IMR-90 (cell line): ENCODE results near the gene ASB3. TPM values are rescaled to one million over a fixed set of nuclear protein-coding genes. Genes with fewer than 3 reads are reported as not detected.

Experiments
- ATAC-seq: fragments of 200-7000 bp; cut with Tn5 transposase; 2 replicates; pipeline ENCODE4 v1.9.1; 2020; ENCODE audit warnings: low read depth, mild to moderate bottlenecking, moderate library complexity
- BruUV-seq: library from RNA; stranded (reverse); fragments of 400-500 nt; replicated peaks from 2 replicates; lab custom pipeline; 2021; lab: Mats Ljungman, UMichigan
- CTCF ChIA-PET: fragments of 300-600 bp; formaldehyde crosslinking; extraction: SDS; loops from one replicate; lab custom pipeline; 2021; ENCODE audit warnings: antibody characterized with exemption; lab: Yijun Ruan, JAX
- POLR2A ChIA-PET: fragments of 300-600 bp; sonication (Branson Sonifier 250); formaldehyde crosslinking; loops from one replicate; lab custom pipeline; 2022; ENCODE audit warnings: antibody characterized with exemption; ENCODE audit not compliant: unreplicated experiment; lab: Charles Lee
- DNase-seq: peaks from one replicate; pipeline ENCODE4 v3.0.0; 2013
- H2AFZ ChIP-seq: replicated peaks from 2 replicates; pipeline ENCODE3; 2013; ENCODE audit warnings: low read length, mild to moderate bottlenecking; ENCODE audit not compliant: poor library complexity
- H2AK5ac ChIP-seq: 2 replicates; pipeline ENCODE4 v1.6.1; 2013; ENCODE audit warnings: low read depth, low read length, inconsistent platforms
- H2AK9ac ChIP-seq: replicated peaks from 2 replicates; pipeline ENCODE3; 2013; ENCODE audit warnings: mild to moderate bottlenecking, low read depth, low read length, moderate library complexity; ENCODE audit not compliant: poor library complexity
- H2BK120ac ChIP-seq: 2 replicates; pipeline ENCODE4 v1.6.1; 2013; ENCODE audit warnings: low read depth, low read length, inconsistent platforms
- H2BK15ac ChIP-seq: 3 replicates; pipeline ENCODE4 v1.6.1; 2013; ENCODE audit warnings: low read depth, low read length, inconsistent platforms
- H2BK20ac ChIP-seq: 2 replicates; pipeline ENCODE4 v1.6.1; 2013; ENCODE audit warnings: low read depth, mild to moderate bottlenecking, inconsistent platforms, low read length, moderate library complexity
- H2BK5ac ChIP-seq: 2 replicates; pipeline ENCODE4 v1.6.1; 2013; ENCODE audit warnings: mild to moderate bottlenecking, low read depth, low read length, inconsistent platforms; ENCODE audit not compliant: poor library complexity, severe bottlenecking
- H3K14ac ChIP-seq: replicated peaks from 2 replicates; pipeline ENCODE4 v1.6.1; 2013; ENCODE audit warnings: low read depth, low read length, inconsistent platforms
- H3K18ac ChIP-seq: 2 replicates; pipeline ENCODE4 v1.6.1; 2013; ENCODE audit warnings: low read depth, low read length, control low read depth
- H3K23ac ChIP-seq: 2 replicates; pipeline ENCODE4 v1.6.1; 2013; ENCODE audit warnings: low read depth, low read length, inconsistent platforms
- H3K27ac ChIP-seq: 2 replicates; pipeline ENCODE4 v1.5.1; 2013; ENCODE audit warnings: mild to moderate bottlenecking, control low read depth, low read length; ENCODE audit not compliant: insufficient read depth
- H3K27me3 ChIP-seq: 2 replicates; pipeline ENCODE4 v1.6.1; 2013; ENCODE audit warnings: low read length; ENCODE audit not compliant: control insufficient read depth, insufficient read depth
- H3K36me3 ChIP-seq: 2 replicates; pipeline ENCODE4 v1.6.1; 2013; ENCODE audit warnings: low read length, mixed read lengths; ENCODE audit not compliant: control insufficient read depth, insufficient read depth
- H3K4ac ChIP-seq: 2 replicates; pipeline ENCODE4 v1.6.1; 2013; ENCODE audit warnings: low read depth, low read length, inconsistent platforms
- H3K4me1 ChIP-seq: 2 replicates; pipeline ENCODE4 v1.6.1; 2013; ENCODE audit warnings: low read length, mixed read lengths; ENCODE audit not compliant: control insufficient read depth, insufficient read depth
- H3K4me2 ChIP-seq: 2 replicates; pipeline ENCODE4 v1.6.1; 2013; ENCODE audit warnings: low read depth, mild to moderate bottlenecking, control low read depth, low read length, moderate library complexity
- H3K4me3 ChIP-seq: 2 replicates; pipeline ENCODE4 v1.5.1; 2013; ENCODE audit warnings: low read depth, mild to moderate bottlenecking, control low read depth, low read length, moderate library complexity; ENCODE audit not compliant: insufficient read depth
- H3K56ac ChIP-seq: 2 replicates; pipeline ENCODE4 v1.6.1; 2013; ENCODE audit warnings: low read length, inconsistent platforms; ENCODE audit not compliant: insufficient read depth; ENCODE audit errors: extremely low read depth
- H3K79me1 ChIP-seq, 2 experiments: 2 replicates each; pipeline ENCODE4 v1.6.1; 2013; ENCODE audit warnings: low read length in 2 of 2, inconsistent platforms in 1 of 2, low read depth in 1 of 2
- H3K9ac ChIP-seq: 2 replicates; pipeline ENCODE4 v1.6.1; 2013; ENCODE audit warnings: low read depth, low read length, control low read depth
- H3K9me1 ChIP-seq: 2 replicates; pipeline ENCODE4 v1.6.1; 2013; ENCODE audit warnings: low read length, inconsistent platforms; ENCODE audit not compliant: insufficient read depth
- H3K9me3 ChIP-seq: 2 replicates; pipeline ENCODE4 v1.6.1; 2013; ENCODE audit warnings: low read length; ENCODE audit not compliant: control insufficient read depth, insufficient read depth
- H4K20me1 ChIP-seq: 2 replicates; pipeline ENCODE4 v1.6.1; 2013; ENCODE audit warnings: low read length, inconsistent platforms; ENCODE audit not compliant: insufficient read depth
- H4K5ac ChIP-seq: 2 replicates; pipeline ENCODE4 v1.6.1; 2013; ENCODE audit warnings: mild to moderate bottlenecking, low read depth, low read length, control low read depth
- H4K8ac ChIP-seq, 2 experiments: 2 replicates each; pipeline ENCODE4 v1.6.1; 2013; ENCODE audit warnings: low read depth in 2 of 2, low read length in 2 of 2, control low read depth in 1 of 2, inconsistent platforms in 1 of 2
- H4K91ac ChIP-seq: 2 replicates; pipeline ENCODE4 v1.6.1; 2013; ENCODE audit warnings: low read depth, low read length, inconsistent platforms; ENCODE audit not compliant: insufficient read depth
- FOS ChIP-seq: fragments of 150-350 bp; IDR thresholded peaks from 2 replicates; pipeline ENCODE4 v1.6.1; 2016; ENCODE audit warnings: low read depth, low read length
- MAFK ChIP-seq: IDR thresholded peaks from 2 replicates; pipeline ENCODE4 v1.6.1; 2012; ENCODE audit warnings: low read depth, low read length, improper control_type of control experiment
- POLR2A ChIP-seq: IDR thresholded peaks from 2 replicates; pipeline ENCODE4 v1.6.1; 2012; ENCODE audit warnings: mild to moderate bottlenecking, low read depth, low read length
- USF2 ChIP-seq: fragments of 150-350 bp; IDR thresholded peaks from 2 replicates; pipeline ENCODE4 v1.6.1; 2017; ENCODE audit warnings: mild to moderate bottlenecking, antibody characterized with exemption, low read length, low read depth
- WGBS, 2 experiments: methylation state at CpG; one replicate each; pipeline versions ENCODE4 v1.1.5 to v1.1.7; 2013; ENCODE audit warnings: missing lambda C conversion rate in 2 of 2; ENCODE audit not compliant: insufficient read length in 1 of 2; ENCODE audit errors: extremely low coverage in 2 of 2; 5-methylcytosine and 5-hydroxymethylcytosine counted together
- dilution Hi-C: fragments of 300-500 bp; cut with HindIII; formaldehyde crosslinking; loops from one replicate; pipeline ENCODE4 v1.14.3; 2018; ENCODE audit warnings: low sequenced_read_pairs; ENCODE audit not compliant: unreplicated experiment
- in situ Hi-C: fragments of 300-500 bp; cut with MboI; formaldehyde crosslinking; loops from 3 replicates; pipeline ENCODE4 v1.14.3; 2019; ENCODE audit warnings: low sequenced_read_pairs, inconsistent platforms, mixed read lengths
- intact Hi-C: fragments of 100-400 bp; cut with micrococcal nuclease; formaldehyde crosslinking; loops from 2 replicates; pipeline ENCODE4 v1.10.0; 2022
- polyA plus RNA-seq, 3 experiments: library from polyadenylated mRNA; depleted of rRNA; stranded (reverse); fragments of >200 nt; gene quantifications; 2 replicates each; pipeline ENCODE4 v1.2.3, GENCODE V29; 2012; ENCODE audit warnings: low replicate concordance in 1 of 3
- total RNA-seq: library from RNA; depleted of rRNA; stranded (reverse); fragments of >200 nt; gene quantifications from 2 replicates; pipeline ENCODE4 v1.2.3, GENCODE V29; 2012
- TF ChIP-seq, protein P1 (sequence below): conservative IDR thresholded peaks from 2 replicates; pipeline ENCODE4 v1.5.1; 2012; ENCODE audit warnings: mild to moderate bottlenecking, low read depth, low read length, improper control_type of control experiment

The ASB3 gene
- total and polyA plus RNA-seq, 2 of the 4 experiments (the other 2 are of a cell fraction), result 19.2 to 36.2 TPM

DNA sequence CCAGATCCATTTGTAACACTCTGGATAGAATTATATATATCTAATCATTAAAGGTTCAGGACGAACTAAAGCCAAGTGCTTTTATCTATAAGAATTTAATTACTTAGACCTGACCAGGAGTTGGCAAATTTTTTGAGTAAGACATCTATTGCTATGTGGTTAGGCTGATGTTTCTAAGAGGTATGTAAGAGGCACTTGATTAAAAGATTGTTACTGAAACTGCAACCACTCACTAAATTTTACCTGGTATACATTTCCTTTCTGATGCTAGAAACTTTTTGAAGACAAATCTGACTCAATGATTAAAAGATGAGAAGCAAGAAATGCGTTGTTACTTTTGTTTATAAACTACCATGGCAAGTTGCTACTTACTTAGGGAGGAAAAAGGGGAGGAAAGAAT is 95.9 kb downstream of the ASB3 start:
- dilution Hi-C loops, result no loop called here
- Histone ChIP-seq H3K27me3 (no peaks in the 10 kb centered on the region), H3K4me1 (no peaks in the 10 kb centered on the region), H3K27ac (no peak overlapping the region), H4K91ac (no peak overlapping the region), H3K9me1 (no peaks in the 10 kb centered on the region), H3K4me2 (no peak overlapping the region), H4K20me1 (no peaks in the 10 kb centered on the region), H3K18ac (no peak overlapping the region), H2AFZ (no peak overlapping the region), H3K23ac (no peak overlapping the region), H4K5ac (no peak overlapping the region), H2BK20ac (no peak overlapping the region), H4K8ac (no peak overlapping the region), H3K36me3 (no peaks in the 10 kb centered on the region), H3K79me1 (no peaks in the 10 kb centered on the region), H2AK9ac (no peak overlapping the region), H3K9me3 (no peaks in the 10 kb centered on the region), H2BK15ac (no peak overlapping the region), H3K4ac (no peak overlapping the region), H2BK5ac (no peak overlapping the region), H3K14ac (no peak overlapping the region), H2BK120ac (no peak overlapping the region), H2AK5ac (no peak overlapping the region), H3K9ac (no peak overlapping the region), H3K4me3 (no peak overlapping the region), H3K56ac (no peak overlapping the region)
- ATAC-seq (no peak), DNase-seq (no peak)
- intact Hi-C loops, result no loop called here
- no peak for TF ChIP-seq POLR2A
- TF ChIP-seq MAFK, result no peak
- TF ChIP-seq USF2, result no peak
- TF ChIP-seq, protein P1, sequence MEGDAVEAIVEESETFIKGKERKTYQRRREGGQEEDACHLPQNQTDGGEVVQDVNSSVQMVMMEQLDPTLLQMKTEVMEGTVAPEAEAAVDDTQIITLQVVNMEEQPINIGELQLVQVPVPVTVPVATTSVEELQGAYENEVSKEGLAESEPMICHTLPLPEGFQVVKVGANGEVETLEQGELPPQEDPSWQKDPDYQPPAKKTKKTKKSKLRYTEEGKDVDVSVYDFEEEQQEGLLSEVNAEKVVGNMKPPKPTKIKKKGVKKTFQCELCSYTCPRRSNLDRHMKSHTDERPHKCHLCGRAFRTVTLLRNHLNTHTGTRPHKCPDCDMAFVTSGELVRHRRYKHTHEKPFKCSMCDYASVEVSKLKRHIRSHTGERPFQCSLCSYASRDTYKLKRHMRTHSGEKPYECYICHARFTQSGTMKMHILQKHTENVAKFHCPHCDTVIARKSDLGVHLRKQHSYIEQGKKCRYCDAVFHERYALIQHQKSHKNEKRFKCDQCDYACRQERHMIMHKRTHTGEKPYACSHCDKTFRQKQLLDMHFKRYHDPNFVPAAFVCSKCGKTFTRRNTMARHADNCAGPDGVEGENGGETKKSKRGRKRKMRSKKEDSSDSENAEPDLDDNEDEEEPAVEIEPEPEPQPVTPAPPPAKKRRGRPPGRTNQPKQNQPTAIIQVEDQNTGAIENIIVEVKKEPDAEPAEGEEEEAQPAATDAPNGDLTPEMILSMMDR, result no peak
- no peak for TF ChIP-seq FOS
- BruUV-seq, result no TSS peak
- no CpG with 5 or more reads among the region's 2 CpGs for WGBS, 2 experiments
- in situ Hi-C loops, result no loop called here
- ChIA-PET POLR2A (no interaction called here), CTCF (no interaction called here)
